Sigmoid colon (tissue), 3 donors: ENCODE results near the gene HPS1.

Source experiments
- POLR2A ChIP-seq, 2 donors: fragments of 450-650 bp; IDR thresholded peaks; one replicate each; pipeline ENCODE4 v1.6.1; 2016; ENCODE audit warnings: antibody characterized with exemption in 2 of 2, mild to moderate bottlenecking in 2 of 2, moderate library complexity in 2 of 2
- TF ChIP-seq, protein P1 (sequence below), 4 experiments: fragments of 450-650 bp in 3 of 4; fragments of 200-600 bp in 1 of 4; IDR thresholded peaks; one replicate each; pipeline ENCODE4 v1.5.1; 2016 to 2019; ENCODE audit warnings: antibody characterized with exemption in 4 of 4, mild to moderate bottlenecking in 3 of 4, moderate library complexity in 2 of 4

GRCh38 chr10:98456686-98457482 lies 10.1 kb upstream of the HPS1 start:
- TF ChIP-seq, protein P1, sequence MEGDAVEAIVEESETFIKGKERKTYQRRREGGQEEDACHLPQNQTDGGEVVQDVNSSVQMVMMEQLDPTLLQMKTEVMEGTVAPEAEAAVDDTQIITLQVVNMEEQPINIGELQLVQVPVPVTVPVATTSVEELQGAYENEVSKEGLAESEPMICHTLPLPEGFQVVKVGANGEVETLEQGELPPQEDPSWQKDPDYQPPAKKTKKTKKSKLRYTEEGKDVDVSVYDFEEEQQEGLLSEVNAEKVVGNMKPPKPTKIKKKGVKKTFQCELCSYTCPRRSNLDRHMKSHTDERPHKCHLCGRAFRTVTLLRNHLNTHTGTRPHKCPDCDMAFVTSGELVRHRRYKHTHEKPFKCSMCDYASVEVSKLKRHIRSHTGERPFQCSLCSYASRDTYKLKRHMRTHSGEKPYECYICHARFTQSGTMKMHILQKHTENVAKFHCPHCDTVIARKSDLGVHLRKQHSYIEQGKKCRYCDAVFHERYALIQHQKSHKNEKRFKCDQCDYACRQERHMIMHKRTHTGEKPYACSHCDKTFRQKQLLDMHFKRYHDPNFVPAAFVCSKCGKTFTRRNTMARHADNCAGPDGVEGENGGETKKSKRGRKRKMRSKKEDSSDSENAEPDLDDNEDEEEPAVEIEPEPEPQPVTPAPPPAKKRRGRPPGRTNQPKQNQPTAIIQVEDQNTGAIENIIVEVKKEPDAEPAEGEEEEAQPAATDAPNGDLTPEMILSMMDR (IDR thresholded peaks at IDR 0.05) = no peak
- no peak for TF ChIP-seq POLR2A (IDR thresholded peaks at IDR 0.05)
